GM12878 (cell line): ENCODE measurements around the gene ZNF554. TPM values are rescaled to one million over a fixed set of nuclear protein-coding genes. Genes with fewer than 3 reads are reported as not detected.

Experiments
- ATAC-seq: fragments of 200-7000 bp; cut with Tn5 transposase; 3 replicates; pipeline ENCODE4 v1.9.1; 2020; ENCODE audit warnings: mild to moderate bottlenecking, moderate library complexity
- BruUV-seq: library from RNA; stranded (reverse); fragments of 400-500 nt; replicated peaks from 2 replicates; lab custom pipeline; 2021; lab: Mats Ljungman, UMichigan
- CTCF ChIA-PET: fragments of 300-600 bp; sonication (Branson Sonifier 250); formaldehyde crosslinking; extraction: SDS; loops from one replicate; lab custom pipeline; 2021; ENCODE audit warnings: inconsistent platforms; lab: Yijun Ruan, JAX
- POLR2A ChIA-PET: fragments of 350-600 bp; formaldehyde crosslinking; extraction: SDS; loops from one replicate; lab custom pipeline; 2021; ENCODE audit warnings: inconsistent platforms; lab: Charles Lee
- RAD21 ChIA-PET: fragments of 300-600 bp; sonication (Branson Sonifier 250); formaldehyde crosslinking; loops from one replicate; lab custom pipeline; 2023; ENCODE audit warnings: antibody characterized with exemption; ENCODE audit not compliant: unreplicated experiment; lab: Charles Lee
- SMC1A ChIA-PET: fragments of 300-600 bp; sonication (Branson Sonifier 250); formaldehyde crosslinking; loops from one replicate; lab custom pipeline; 2023; ENCODE audit not compliant: unreplicated experiment, uncharacterized antibody; lab: Charles Lee
- DNase-seq: peaks from one replicate; pipeline ENCODE4 v3.0.0-alpha.2; 2011; ENCODE audit warnings: low read depth, low spot score
- FAIRE-seq: peaks from 3 replicates; lab custom pipeline; 2011; peaks lifted over from hg19 to GRCh38; lab: Jason Lieb, UNC
- H2AFZ ChIP-seq: 2 replicates; pipeline ENCODE4 v1.6.0; 2011; ENCODE audit warnings: low read depth, low read length, control low read depth; ENCODE audit not compliant: control insufficient read depth
- H3K27ac ChIP-seq: 2 replicates; pipeline ENCODE4 v1.5.1; 2011; ENCODE audit warnings: control low read depth; ENCODE audit not compliant: control insufficient read depth, insufficient read depth
- H3K27me3 ChIP-seq, 2 experiments: replicated peaks in 1 of 2; 2 replicates each; pipeline versions ENCODE4 v1.6.0 to v1.6.1; 2011; ENCODE audit warnings: low read length in 1 of 2; ENCODE audit not compliant: control insufficient read depth in 2 of 2, insufficient read depth in 2 of 2
- H3K36me3 ChIP-seq, 2 experiments: 2 replicates each; pipeline ENCODE4 v1.5.1; 2011; ENCODE audit warnings: low read length in 1 of 2; ENCODE audit not compliant: control insufficient read depth in 2 of 2, insufficient read depth in 2 of 2
- H3K4me1 ChIP-seq: 2 replicates; pipeline ENCODE4 v1.6.1; 2011; ENCODE audit warnings: mild to moderate bottlenecking, low read length, moderate library complexity, mixed read lengths; ENCODE audit not compliant: control insufficient read depth, insufficient read depth
- H3K4me2 ChIP-seq: 2 replicates; pipeline ENCODE4 v1.6.0; 2011; ENCODE audit warnings: control low read depth; ENCODE audit not compliant: control insufficient read depth, insufficient read depth
- H3K4me3 ChIP-seq: fragments of 200-600 bp; sonication (generic); 2 replicates; pipeline ENCODE4 v1.5.1; 2016
- H3K79me2 ChIP-seq: 2 replicates; pipeline ENCODE4 v1.6.0; 2011; ENCODE audit warnings: low read length; ENCODE audit not compliant: control insufficient read depth, insufficient read depth
- H3K9ac ChIP-seq: 2 replicates; pipeline ENCODE4 v1.8.0; 2011; ENCODE audit warnings: low read length, control low read depth, mixed read lengths; ENCODE audit not compliant: control insufficient read depth, insufficient read depth
- H3K9me3 ChIP-seq: replicated peaks from 3 replicates; pipeline ENCODE4 v1.5.1; 2011; ENCODE audit warnings: mild to moderate bottlenecking, low read length; ENCODE audit not compliant: control insufficient read depth, insufficient read depth
- H4K20me1 ChIP-seq: 2 replicates; pipeline ENCODE4 v1.6.0; 2011; ENCODE audit not compliant: control insufficient read depth, insufficient read depth
- BHLHE40 ChIP-seq, 2 experiments: fragments of 450-650 bp in 1 of 2; IDR thresholded peaks; 2 replicates each; pipeline ENCODE4 v1.6.1; 2011 to 2017; ENCODE audit warnings: low read depth in 2 of 2, borderline replicate concordance in 1 of 2, improper control_type of control experiment in 1 of 2, low read length in 1 of 2, mild to moderate bottlenecking in 1 of 2
- BRCA1 ChIP-seq: IDR thresholded peaks from 2 replicates; pipeline ENCODE4 v1.6.1; 2011; ENCODE audit warnings: low read depth, low read length, improper control_type of control experiment
- CBFB ChIP-seq: IDR thresholded peaks from 2 replicates; pipeline ENCODE4 v1.6.1; 2016; ENCODE audit warnings: antibody characterized with exemption, low read depth
- CHD2 ChIP-seq: IDR thresholded peaks from 2 replicates; pipeline ENCODE4 v1.6.1; 2011; ENCODE audit warnings: low read depth, low read length, improper control_type of control experiment, borderline replicate concordance
- NBN ChIP-seq: fragments of 450-650 bp; IDR thresholded peaks from 2 replicates; pipeline ENCODE4 v1.6.1; 2016
- RUNX3 ChIP-seq: IDR thresholded peaks from 2 replicates; pipeline ENCODE4 v1.6.1; 2012; ENCODE audit warnings: low read length, inconsistent platforms
- YY1 ChIP-seq: IDR thresholded peaks from 2 replicates; pipeline ENCODE4 v1.6.1; 2011; ENCODE audit warnings: low read depth, mild to moderate bottlenecking, low read length
- WGBS: methylation state at CpG from one replicate; pipeline ENCODE4 v1.1.6; 2016; ENCODE audit warnings: low lambda C conversion rate; ENCODE audit not compliant: insufficient replicate concordance, insufficient coverage; ENCODE audit errors: missing lambda C conversion rate; 5-methylcytosine and 5-hydroxymethylcytosine counted together
- in situ Hi-C: fragments of 300-500 bp; cut with MboI; formaldehyde crosslinking; loops from 9 replicates; pipeline ENCODE4 v1.14.3; 2018; ENCODE audit warnings: mixed read lengths
- intact Hi-C: fragments of 100-400 bp; cut with micrococcal nuclease; formaldehyde crosslinking; loops from one replicate; pipeline ENCODE4 v1.14.2; 2022; ENCODE audit not compliant: unreplicated experiment
- polyA plus RNA-seq, 11 experiments: library from polyadenylated mRNA; depleted of rRNA in 4 of 11; unstranded in 6 of 11; stranded (reverse) in 5 of 11; fragments of >200 nt; fragmentation: Nextera tagmentation in 4 of 11; fragmentation: Illumina TruSeq in 1 of 11; extraction: Ambion mirVana in 4 of 11; extraction: Trizol in 1 of 11; gene quantifications; 1 replicate in 1 of 11; 2 replicates in 10 of 11; pipeline versions ENCODE4 v1.2.1 to v1.2.3, GENCODE V29; 2011 to 2016; ENCODE audit warnings: inconsistent platforms in 2 of 11, missing spikeins in 2 of 11, low read depth in 1 of 11
- total RNA-seq, 4 experiments: library from RNA; depleted of rRNA in 3 of 4; stranded (reverse); fragments of >200 nt in 3 of 4; fragmentation: Illumina TruSeq in 1 of 4; extraction: Trizol in 1 of 4; gene quantifications; 2 replicates each; pipeline versions ENCODE4 v1.2.1 to v1.2.3, GENCODE V29; 2013 to 2021
- TF ChIP-seq, protein P1 (sequence below): fragments of 450-650 bp; IDR thresholded peaks from 2 replicates; pipeline ENCODE4 v1.6.1; 2017; ENCODE audit warnings: antibody characterized with exemption, mild to moderate bottlenecking, moderate library complexity
- TF ChIP-seq, protein P2 (sequence below): fragments of 450-650 bp; IDR thresholded peaks from 2 replicates; pipeline ENCODE4 v1.6.1; 2016; ENCODE audit warnings: mild to moderate bottlenecking
- TF ChIP-seq, protein P3 (sequence below): IDR thresholded peaks from 2 replicates; pipeline ENCODE4 v1.6.1; 2012; ENCODE audit warnings: low read length, inconsistent platforms

The ZNF554 gene
- total and polyA plus RNA-seq, 10 of the 15 experiments (the other 5 are each of a cell fraction or from before 2014, with no cell fraction given), result 0.19 to 2.1 (median 1.4) TPM

DNA sequence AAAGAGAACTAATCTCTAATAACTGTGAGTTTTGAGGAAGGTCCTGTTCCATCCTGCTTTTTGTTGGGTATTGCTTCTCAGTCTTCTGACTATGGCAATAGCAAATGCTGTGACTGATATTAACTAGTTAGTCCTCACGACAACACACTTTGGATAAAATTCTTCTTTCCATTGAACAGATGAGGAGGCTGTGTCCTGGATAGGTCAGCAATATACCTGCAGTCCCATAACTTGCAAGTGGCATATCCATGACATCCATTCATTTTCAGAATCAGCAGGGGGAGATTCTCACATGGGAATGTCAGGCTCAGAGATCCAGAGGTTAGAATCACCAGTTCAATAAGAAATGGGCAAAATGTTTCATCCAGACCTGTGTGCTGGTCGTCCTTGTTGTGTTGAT lies 7.4 kb downstream of the ZNF554 start (continued):
- TF ChIP-seq, protein P1, sequence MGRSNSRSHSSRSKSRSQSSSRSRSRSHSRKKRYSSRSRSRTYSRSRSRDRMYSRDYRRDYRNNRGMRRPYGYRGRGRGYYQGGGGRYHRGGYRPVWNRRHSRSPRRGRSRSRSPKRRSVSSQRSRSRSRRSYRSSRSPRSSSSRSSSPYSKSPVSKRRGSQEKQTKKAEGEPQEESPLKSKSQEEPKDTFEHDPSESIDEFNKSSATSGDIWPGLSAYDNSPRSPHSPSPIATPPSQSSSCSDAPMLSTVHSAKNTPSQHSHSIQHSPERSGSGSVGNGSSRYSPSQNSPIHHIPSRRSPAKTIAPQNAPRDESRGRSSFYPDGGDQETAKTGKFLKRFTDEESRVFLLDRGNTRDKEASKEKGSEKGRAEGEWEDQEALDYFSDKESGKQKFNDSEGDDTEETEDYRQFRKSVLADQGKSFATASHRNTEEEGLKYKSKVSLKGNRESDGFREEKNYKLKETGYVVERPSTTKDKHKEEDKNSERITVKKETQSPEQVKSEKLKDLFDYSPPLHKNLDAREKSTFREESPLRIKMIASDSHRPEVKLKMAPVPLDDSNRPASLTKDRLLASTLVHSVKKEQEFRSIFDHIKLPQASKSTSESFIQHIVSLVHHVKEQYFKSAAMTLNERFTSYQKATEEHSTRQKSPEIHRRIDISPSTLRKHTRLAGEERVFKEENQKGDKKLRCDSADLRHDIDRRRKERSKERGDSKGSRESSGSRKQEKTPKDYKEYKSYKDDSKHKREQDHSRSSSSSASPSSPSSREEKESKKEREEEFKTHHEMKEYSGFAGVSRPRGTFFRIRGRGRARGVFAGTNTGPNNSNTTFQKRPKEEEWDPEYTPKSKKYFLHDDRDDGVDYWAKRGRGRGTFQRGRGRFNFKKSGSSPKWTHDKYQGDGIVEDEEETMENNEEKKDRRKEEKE, result no peak
- no peak for TF ChIP-seq BHLHE40 (IDR thresholded peaks at IDR 0.05; ENCODE audit: borderline replicate concordance in 1 of 2, low read depth in 2 of 2, low read length in 1 of 2)
- TF ChIP-seq, all 136 proteins: peak for 0

DNA sequence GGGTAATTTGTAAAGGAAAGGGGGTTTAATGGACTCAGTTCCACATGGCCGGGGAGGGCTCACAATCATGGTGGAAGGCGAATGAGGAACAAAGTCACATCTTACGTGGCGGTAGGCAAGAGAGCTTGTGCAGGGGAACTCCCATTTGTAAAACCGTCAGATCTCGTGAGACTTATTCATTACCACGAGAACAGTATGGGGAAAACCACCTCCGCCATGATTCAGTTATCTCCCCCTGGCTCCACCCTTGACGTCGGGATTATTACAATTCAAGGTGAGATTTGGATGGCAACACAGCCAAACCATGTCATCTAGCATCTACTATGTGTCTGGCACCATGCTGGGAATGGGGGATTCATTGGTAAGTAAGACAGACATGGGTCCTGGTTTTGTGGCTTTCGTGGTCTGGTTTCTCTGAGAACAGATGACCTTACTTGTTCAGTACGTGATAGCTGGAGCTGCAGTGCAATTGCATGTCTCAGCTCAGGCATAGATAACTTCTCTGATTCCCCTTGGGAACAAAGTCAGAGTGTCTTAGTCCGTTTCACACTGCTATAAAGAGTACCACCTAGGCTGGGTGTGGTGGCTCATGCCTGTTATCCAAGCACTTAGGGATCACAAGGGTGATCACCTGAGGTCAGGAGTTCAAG lies 8.3 kb downstream of the ZNF554 start:
- ChIA-PET SMC1A (interaction anchor here (1.4 kb wide), 1 partner anchor 29 kb away, joined by 3 read pairs; no protein-coding TSS in a partner anchor), POLR2A (no interaction called here), RAD21 (interaction anchor here (0.7 kb wide), 1 partner anchor 27 kb away, joined by 3 read pairs; no protein-coding TSS in a partner anchor), CTCF (interaction anchor here (1.1 kb wide), 1 partner anchor 59 kb away, joined by 3 read pairs; no protein-coding TSS in a partner anchor)
- Histone ChIP-seq H3K9ac (no peak overlapping the region), H3K36me3 (no peaks in the 10 kb centered on the region), H3K9me3 (peaks cover 11% of the 10 kb centered on the region; the same call in 2 of the 3 replicates), H3K4me2 (no peak overlapping the region), H3K4me1 (no peaks in the 10 kb centered on the region), H3K27ac (no peak overlapping the region), H3K79me2 (no peaks in the 10 kb centered on the region), H2AFZ (peak overlapping the region; percentile 45), H3K4me3 (no peak overlapping the region), H3K27me3 (no peaks in the 10 kb centered on the region), H4K20me1 (no peaks in the 10 kb centered on the region)
- no TSS peak for BruUV-seq
- ATAC-seq (peak; percentile 65), FAIRE-seq (no peak), DNase-seq (peak; percentile 36)
- TF ChIP-seq NBN, result no peak
- TF ChIP-seq, protein P2, sequence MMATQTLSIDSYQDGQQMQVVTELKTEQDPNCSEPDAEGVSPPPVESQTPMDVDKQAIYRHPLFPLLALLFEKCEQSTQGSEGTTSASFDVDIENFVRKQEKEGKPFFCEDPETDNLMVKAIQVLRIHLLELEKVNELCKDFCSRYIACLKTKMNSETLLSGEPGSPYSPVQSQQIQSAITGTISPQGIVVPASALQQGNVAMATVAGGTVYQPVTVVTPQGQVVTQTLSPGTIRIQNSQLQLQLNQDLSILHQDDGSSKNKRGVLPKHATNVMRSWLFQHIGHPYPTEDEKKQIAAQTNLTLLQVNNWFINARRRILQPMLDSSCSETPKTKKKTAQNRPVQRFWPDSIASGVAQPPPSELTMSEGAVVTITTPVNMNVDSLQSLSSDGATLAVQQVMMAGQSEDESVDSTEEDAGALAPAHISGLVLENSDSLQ, result 0 out of 2 replicates have a peak, but pooled peaks have one; percentile 6
- TF ChIP-seq BRCA1, result 0 out of 2 replicates have a peak, but pooled peaks have one; percentile 28
- TF ChIP-seq, protein P3, sequence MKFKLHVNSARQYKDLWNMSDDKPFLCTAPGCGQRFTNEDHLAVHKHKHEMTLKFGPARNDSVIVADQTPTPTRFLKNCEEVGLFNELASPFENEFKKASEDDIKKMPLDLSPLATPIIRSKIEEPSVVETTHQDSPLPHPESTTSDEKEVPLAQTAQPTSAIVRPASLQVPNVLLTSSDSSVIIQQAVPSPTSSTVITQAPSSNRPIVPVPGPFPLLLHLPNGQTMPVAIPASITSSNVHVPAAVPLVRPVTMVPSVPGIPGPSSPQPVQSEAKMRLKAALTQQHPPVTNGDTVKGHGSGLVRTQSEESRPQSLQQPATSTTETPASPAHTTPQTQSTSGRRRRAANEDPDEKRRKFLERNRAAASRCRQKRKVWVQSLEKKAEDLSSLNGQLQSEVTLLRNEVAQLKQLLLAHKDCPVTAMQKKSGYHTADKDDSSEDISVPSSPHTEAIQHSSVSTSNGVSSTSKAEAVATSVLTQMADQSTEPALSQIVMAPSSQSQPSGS, result no peak
- peak in 1 of 2 experiments; percentile 24; a peak in 1 of 4 replicates for TF ChIP-seq BHLHE40 (IDR thresholded peaks at IDR 0.05; ENCODE audit: borderline replicate concordance in 1 of 2, low read depth in 2 of 2, low read length in 1 of 2)
- TF ChIP-seq CBFB, result no peak
- TF ChIP-seq YY1, result peak; percentile 55; the same call in 1 of the 2 replicates
- TF ChIP-seq CHD2, result peak; percentile 73; the same call in 1 of the 2 replicates
- peak; percentile 71 for TF ChIP-seq RUNX3
- 24% methylated on average over 13 of the region's 13 CpGs for WGBS
- intact Hi-C loops (no loop called here), in situ Hi-C loops (no loop called here)
